ENCODE results near the gene ARHGAP18.

GRCh38 chr6:129593233-129593564 is 116.8 kb downstream of the ARHGAP18 start:
- TF ChIP-seq, protein P1, sequence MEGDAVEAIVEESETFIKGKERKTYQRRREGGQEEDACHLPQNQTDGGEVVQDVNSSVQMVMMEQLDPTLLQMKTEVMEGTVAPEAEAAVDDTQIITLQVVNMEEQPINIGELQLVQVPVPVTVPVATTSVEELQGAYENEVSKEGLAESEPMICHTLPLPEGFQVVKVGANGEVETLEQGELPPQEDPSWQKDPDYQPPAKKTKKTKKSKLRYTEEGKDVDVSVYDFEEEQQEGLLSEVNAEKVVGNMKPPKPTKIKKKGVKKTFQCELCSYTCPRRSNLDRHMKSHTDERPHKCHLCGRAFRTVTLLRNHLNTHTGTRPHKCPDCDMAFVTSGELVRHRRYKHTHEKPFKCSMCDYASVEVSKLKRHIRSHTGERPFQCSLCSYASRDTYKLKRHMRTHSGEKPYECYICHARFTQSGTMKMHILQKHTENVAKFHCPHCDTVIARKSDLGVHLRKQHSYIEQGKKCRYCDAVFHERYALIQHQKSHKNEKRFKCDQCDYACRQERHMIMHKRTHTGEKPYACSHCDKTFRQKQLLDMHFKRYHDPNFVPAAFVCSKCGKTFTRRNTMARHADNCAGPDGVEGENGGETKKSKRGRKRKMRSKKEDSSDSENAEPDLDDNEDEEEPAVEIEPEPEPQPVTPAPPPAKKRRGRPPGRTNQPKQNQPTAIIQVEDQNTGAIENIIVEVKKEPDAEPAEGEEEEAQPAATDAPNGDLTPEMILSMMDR (IDR thresholded peaks at IDR 0.05) = no peak
- TF ChIP-seq POLR2AphosphoS5 (IDR thresholded peaks at IDR 0.05) = no peak
- no peak for TF ChIP-seq POLR2A (IDR thresholded peaks at IDR 0.05)
- no peak for TF ChIP-seq EP300 (IDR thresholded peaks at IDR 0.05)
